ENCODE data around the gene RGS18.

DNA sequence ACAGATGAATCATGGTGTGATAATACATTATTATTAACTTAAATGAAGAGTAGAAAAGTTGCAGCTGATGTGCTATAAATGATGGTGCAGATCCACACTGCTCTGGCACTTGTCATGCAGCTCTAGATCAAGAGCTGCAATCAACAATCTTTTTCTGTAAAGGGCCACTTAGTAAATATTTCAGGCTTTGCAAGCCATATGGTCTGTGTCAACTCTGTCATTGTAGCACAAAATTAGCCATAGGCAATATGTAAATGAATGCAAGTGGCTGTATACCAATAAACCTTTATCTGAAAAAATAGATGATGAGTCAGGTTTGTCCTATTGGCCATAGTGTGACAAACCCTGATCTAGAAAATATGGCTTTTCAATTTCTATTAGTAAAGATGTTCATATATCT is 66.6 kb downstream of the RGS18 start:
- TF ChIP-seq POLR2A (IDR thresholded peaks at IDR 0.05; ENCODE audit: low read length) (no peak), GATA1 (IDR thresholded peaks at IDR 0.05; ENCODE audit: low read depth, low read length) (no peak)

Data from erythroblast (primary cell).